ENCODE measurements around the gene TBCD.

GRCh38 chr17:82974136-82974952 is 222.5 kb downstream of the TBCD start:
- no peak for TF ChIP-seq POLR2AphosphoS5 (IDR thresholded peaks at IDR 0.05)
- TF ChIP-seq CTCF (IDR thresholded peaks at IDR 0.05) = no peak
- no peak for TF ChIP-seq POLR2A (IDR thresholded peaks at IDR 0.05)
